Measurements from ENCODE around the gene BLM. TPM values are rescaled to one million over a fixed set of nuclear protein-coding genes. Genes with fewer than 3 reads are reported as not detected.

BLM gene
- polyA plus RNA-seq, 2 donors = 2.3 to 3.6 TPM

DNA sequence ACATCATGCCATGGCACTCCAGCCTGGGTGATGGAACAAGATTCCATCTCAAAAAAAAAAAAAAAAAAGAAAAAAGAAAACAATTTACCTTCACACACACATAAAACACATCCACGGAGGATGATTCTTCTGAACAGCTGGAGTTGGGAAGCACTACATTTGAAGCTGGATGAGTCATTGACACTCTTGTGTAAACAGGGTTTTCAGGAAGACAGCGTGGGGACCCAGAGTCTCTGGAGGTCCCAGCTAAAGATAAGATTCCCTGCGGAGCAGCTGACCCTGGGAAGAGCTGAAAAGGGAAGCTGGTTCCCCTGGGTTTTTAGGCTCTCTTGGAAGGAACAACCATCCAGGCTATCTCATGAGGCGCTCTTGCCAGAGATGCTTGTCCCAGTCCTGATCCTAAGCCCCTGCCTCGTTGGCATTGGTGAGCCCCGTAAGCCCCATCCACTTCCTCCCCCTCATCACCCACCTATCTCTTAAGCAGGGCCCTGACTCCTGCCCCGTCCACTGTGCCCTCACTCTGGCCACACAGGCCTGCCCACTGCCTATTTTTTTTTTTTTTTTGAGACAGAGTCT lies 119.2 kb downstream of the BLM start:
- Histone ChIP-seq H3K36me3 (ENCODE audit: control insufficient read depth in 2 of 2, insufficient read depth in 2 of 2, low read length in 1 of 2) (no peaks in the 10 kb centered on the region), H3K27me3 (ENCODE audit: control insufficient read depth in 1 of 2, insufficient read depth in 2 of 2, low read length in 2 of 2) (no peaks in the 10 kb centered on the region), H3K4me3 (ENCODE audit: low read depth in 1 of 2, low read length in 2 of 2) (no peak overlapping the region), H3K27ac (ENCODE audit: low read depth in 2 of 2, low read length in 1 of 2) (no peak overlapping the region), H3K4me1 (ENCODE audit: control insufficient read depth in 2 of 2, insufficient read depth in 2 of 2, low read length in 1 of 2) (peaks cover 5 to 8% of the 10 kb centered on the region in 2 donors), H3K9me3 (ENCODE audit: control insufficient read depth in 2 of 2, insufficient read depth in 1 of 2, low read depth in 1 of 2, low read length in 1 of 2) (no peaks in the 10 kb centered on the region)
- WGBS, 2 donors = 66 to 70% methylated on average over 7 of the region's 7 CpGs

DNA sequence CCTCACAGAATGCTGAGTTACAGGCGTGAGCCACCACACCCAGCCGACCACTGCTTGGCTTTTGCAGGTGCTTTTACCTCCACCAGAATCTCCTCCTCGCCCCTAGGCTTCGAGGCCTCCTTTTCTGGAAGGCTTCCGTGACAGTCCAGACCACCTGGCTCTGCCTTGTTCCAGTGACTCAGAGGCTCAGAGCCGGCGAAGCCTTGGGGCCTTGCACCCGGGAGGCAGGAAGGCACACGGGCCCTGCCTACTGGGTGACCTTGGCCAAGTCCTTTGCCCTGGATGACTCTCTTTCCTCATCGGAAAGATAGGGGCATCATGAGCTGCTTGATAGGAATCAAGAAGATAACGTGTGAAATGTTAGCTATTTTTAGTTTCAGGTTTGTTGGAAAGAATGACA lies 119.9 kb downstream of the BLM start:
- no peak overlapping the region for H3K27ac ChIP-seq (ENCODE audit: low read depth in 2 of 2, low read length in 1 of 2)
- H3K4me1 ChIP-seq (ENCODE audit: control insufficient read depth in 2 of 2, insufficient read depth in 2 of 2, low read length in 1 of 2) = peaks cover 5 to 8% of the 10 kb centered on the region in 2 donors
- no peaks in the 10 kb centered on the region for H3K36me3 ChIP-seq (ENCODE audit: control insufficient read depth in 2 of 2, insufficient read depth in 2 of 2, low read length in 1 of 2)
- no peak overlapping the region for H3K4me3 ChIP-seq (ENCODE audit: low read depth in 1 of 2, low read length in 2 of 2)
- no peaks in the 10 kb centered on the region for H3K27me3 ChIP-seq (ENCODE audit: control insufficient read depth in 1 of 2, insufficient read depth in 2 of 2, low read length in 2 of 2)
- H3K9me3 ChIP-seq (ENCODE audit: control insufficient read depth in 2 of 2, insufficient read depth in 1 of 2, low read depth in 1 of 2, low read length in 1 of 2) = no peaks in the 10 kb centered on the region
- 67 to 71% methylated on average over 11 of the region's 11 CpGs for WGBS, 2 donors

DNA sequence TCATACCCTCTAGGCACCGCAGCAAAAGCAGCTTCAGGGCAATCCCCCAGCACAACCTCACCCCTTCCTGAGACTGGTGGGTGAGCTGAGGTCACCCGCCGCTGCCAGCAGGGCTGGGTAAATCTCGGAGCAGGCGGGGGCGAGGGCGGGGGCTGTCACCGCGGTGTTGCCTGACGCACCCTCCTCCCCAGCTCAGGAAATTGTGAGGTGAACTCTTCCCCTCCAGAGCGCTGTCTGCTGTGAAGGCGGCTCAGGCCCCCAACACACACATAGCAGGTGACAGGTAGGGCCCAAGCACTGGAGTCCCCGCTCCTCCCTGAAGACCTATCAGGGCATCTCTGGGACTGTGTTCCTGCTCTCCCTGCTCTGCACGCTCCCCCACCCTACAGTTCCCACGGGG lies 121.0 kb downstream of the BLM start:
- Histone ChIP-seq H3K9me3 (ENCODE audit: control insufficient read depth in 2 of 2, insufficient read depth in 1 of 2, low read depth in 1 of 2, low read length in 1 of 2) (no peaks in the 10 kb centered on the region), H3K36me3 (ENCODE audit: control insufficient read depth in 2 of 2, insufficient read depth in 2 of 2, low read length in 1 of 2) (no peaks in the 10 kb centered on the region), H3K4me3 (ENCODE audit: low read depth in 1 of 2, low read length in 2 of 2) (no peak overlapping the region), H3K4me1 (ENCODE audit: control insufficient read depth in 2 of 2, insufficient read depth in 2 of 2, low read length in 1 of 2) (peaks cover 5 to 8% of the 10 kb centered on the region in 2 donors), H3K27me3 (ENCODE audit: control insufficient read depth in 1 of 2, insufficient read depth in 2 of 2, low read length in 2 of 2) (no peaks in the 10 kb centered on the region), H3K27ac (ENCODE audit: low read depth in 2 of 2, low read length in 1 of 2) (no peak overlapping the region)
- WGBS, 2 donors = 54 to 65% methylated on average over 15 of the region's 15 CpGs

DNA sequence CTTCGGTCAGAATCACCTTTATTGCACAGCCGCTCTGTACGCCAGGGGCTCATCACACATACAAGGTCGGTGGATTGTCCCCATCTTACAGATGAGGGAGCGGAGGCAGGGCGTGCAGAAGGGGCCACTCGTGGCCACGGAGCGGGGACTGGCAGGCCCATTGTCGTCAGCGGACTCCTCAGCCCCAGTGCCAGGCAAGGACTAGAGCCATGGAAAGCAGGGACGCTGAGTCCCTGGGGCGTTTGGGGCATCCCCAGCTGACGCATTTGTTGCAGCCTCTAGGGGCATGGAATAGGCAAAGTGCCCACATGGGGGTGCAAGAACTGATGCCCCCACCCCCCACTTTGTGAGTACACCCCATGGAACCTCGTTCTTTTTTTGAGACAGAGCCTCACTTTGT lies 121.4 kb downstream of the BLM start:
- 78 to 84% methylated on average over 15 of the region's 15 CpGs for WGBS, 2 donors
- no peaks in the 10 kb centered on the region for H3K9me3 ChIP-seq (ENCODE audit: control insufficient read depth in 2 of 2, insufficient read depth in 1 of 2, low read depth in 1 of 2, low read length in 1 of 2)
- no peaks in the 10 kb centered on the region for H3K27me3 ChIP-seq (ENCODE audit: control insufficient read depth in 1 of 2, insufficient read depth in 2 of 2, low read length in 2 of 2)
- H3K36me3 ChIP-seq (ENCODE audit: control insufficient read depth in 2 of 2, insufficient read depth in 2 of 2, low read length in 1 of 2) = no peaks in the 10 kb centered on the region
- H3K4me1 ChIP-seq (ENCODE audit: control insufficient read depth in 2 of 2, insufficient read depth in 2 of 2, low read length in 1 of 2) = peaks cover 5 to 8% of the 10 kb centered on the region in 2 donors
- H3K27ac ChIP-seq (ENCODE audit: low read depth in 2 of 2, low read length in 1 of 2) = no peak overlapping the region
- no peak overlapping the region for H3K4me3 ChIP-seq (ENCODE audit: low read depth in 1 of 2, low read length in 2 of 2)

GRCh38 chr15:90839187-90840071 lies 122.3 kb downstream of the BLM start:
- no peaks in the 10 kb centered on the region for H3K9me3 ChIP-seq (ENCODE audit: control insufficient read depth in 2 of 2, insufficient read depth in 1 of 2, low read depth in 1 of 2, low read length in 1 of 2)

DNA sequence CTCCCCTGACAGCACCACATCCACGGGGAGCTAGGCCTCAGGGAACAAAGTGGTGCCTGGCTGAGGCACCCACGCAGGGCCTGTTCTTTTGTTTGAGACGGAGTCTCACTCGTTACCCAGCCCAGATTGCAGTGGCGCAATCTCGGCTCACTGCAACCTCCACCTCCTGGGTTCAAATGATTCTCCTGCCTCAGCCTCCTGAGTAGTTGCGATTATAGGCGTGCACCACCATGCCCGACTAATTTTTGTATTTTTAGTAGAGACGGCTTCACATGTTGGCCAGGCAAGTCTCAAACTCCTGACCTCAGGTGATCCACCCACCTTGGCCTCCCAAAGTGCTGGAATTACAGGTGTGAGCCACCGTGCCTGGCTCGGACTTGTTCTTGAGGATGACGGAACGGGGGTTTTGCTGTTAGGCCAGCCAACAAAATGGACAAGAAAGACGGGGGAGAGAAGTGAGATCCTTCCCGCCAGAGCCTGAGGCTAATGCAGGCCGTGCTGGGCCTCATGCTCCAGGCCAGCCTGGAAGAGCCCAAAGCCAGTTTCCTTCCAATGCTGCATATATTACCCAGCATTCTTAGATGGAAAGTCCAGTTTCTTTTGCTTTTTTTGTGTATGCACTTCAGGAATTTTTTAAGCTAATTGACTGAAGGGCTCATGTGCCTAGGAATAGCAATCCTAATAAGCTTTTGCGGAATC lies 123.2 kb downstream of the BLM start:
- Histone ChIP-seq H3K4me3 (ENCODE audit: low read depth in 1 of 2, low read length in 2 of 2) (peak overlapping the region in 1 of 2 donors; percentile 7), H3K4me1 (ENCODE audit: control insufficient read depth in 2 of 2, insufficient read depth in 2 of 2, low read length in 1 of 2) (peaks cover 5 to 8% of the 10 kb centered on the region in 2 donors), H3K27ac (ENCODE audit: low read depth in 2 of 2, low read length in 1 of 2) (peak overlapping the region in 1 of 2 donors; percentile 77), H3K9me3 (ENCODE audit: control insufficient read depth in 2 of 2, insufficient read depth in 1 of 2, low read depth in 1 of 2, low read length in 1 of 2) (no peaks in the 10 kb centered on the region), H3K27me3 (ENCODE audit: control insufficient read depth in 1 of 2, insufficient read depth in 2 of 2, low read length in 2 of 2) (no peaks in the 10 kb centered on the region), H3K36me3 (ENCODE audit: control insufficient read depth in 2 of 2, insufficient read depth in 2 of 2, low read length in 1 of 2) (no peaks in the 10 kb centered on the region)
- 83 to 89% methylated on average over 18 of the region's 18 CpGs for WGBS, 2 donors

More at GRCh38 chr15:90839187-90840071, 122.3 kb downstream of the BLM start:
- no peaks in the 10 kb centered on the region for H3K36me3 ChIP-seq (ENCODE audit: control insufficient read depth in 2 of 2, insufficient read depth in 2 of 2, low read length in 1 of 2)
- WGBS, 2 donors = 38% methylated on average over 17 to 19 of the region's 19 CpGs
- peaks cover 5 to 8% of the 10 kb centered on the region in 2 donors for H3K4me1 ChIP-seq (ENCODE audit: control insufficient read depth in 2 of 2, insufficient read depth in 2 of 2, low read length in 1 of 2)
- H3K27ac ChIP-seq (ENCODE audit: low read depth in 2 of 2, low read length in 1 of 2) = peak overlapping the region in 1 of 2 donors; percentile 77
- H3K4me3 ChIP-seq (ENCODE audit: low read depth in 1 of 2, low read length in 2 of 2) = peak overlapping the region in 1 of 2 donors; percentile 7
- H3K27me3 ChIP-seq (ENCODE audit: control insufficient read depth in 1 of 2, insufficient read depth in 2 of 2, low read length in 2 of 2) = no peaks in the 10 kb centered on the region

DNA sequence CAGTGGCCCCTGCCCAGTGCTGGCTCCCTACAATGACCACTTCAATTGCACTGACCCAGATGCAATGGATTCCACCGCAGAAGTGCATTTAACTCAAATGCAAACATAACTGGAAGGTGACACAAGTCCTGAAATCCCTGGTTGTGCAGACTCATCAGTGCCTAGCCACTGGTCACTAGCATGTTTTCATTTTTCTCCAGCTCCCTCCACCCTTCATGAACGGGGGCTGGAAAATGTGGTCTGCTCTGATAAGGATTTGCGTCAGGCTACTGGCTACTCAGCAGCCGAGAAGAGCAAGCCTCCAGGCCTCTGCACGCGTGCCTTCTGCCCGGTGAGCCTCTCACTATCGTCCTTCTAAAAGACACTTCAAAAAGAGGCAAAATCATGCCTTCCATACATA lies 123.8 kb downstream of the BLM start:
- Histone ChIP-seq H3K27ac (ENCODE audit: low read depth in 2 of 2, low read length in 1 of 2) (no peak overlapping the region), H3K4me3 (ENCODE audit: low read depth in 1 of 2, low read length in 2 of 2) (no peak overlapping the region), H3K36me3 (ENCODE audit: control insufficient read depth in 2 of 2, insufficient read depth in 2 of 2, low read length in 1 of 2) (no peaks in the 10 kb centered on the region), H3K9me3 (ENCODE audit: control insufficient read depth in 2 of 2, insufficient read depth in 1 of 2, low read depth in 1 of 2, low read length in 1 of 2) (no peaks in the 10 kb centered on the region), H3K27me3 (ENCODE audit: control insufficient read depth in 1 of 2, insufficient read depth in 2 of 2, low read length in 2 of 2) (no peaks in the 10 kb centered on the region), H3K4me1 (ENCODE audit: control insufficient read depth in 2 of 2, insufficient read depth in 2 of 2, low read length in 1 of 2) (peaks cover 5 to 8% of the 10 kb centered on the region in 2 donors)
- 87 to 94% methylated on average over 8 of the region's 8 CpGs for WGBS, 2 donors

DNA sequence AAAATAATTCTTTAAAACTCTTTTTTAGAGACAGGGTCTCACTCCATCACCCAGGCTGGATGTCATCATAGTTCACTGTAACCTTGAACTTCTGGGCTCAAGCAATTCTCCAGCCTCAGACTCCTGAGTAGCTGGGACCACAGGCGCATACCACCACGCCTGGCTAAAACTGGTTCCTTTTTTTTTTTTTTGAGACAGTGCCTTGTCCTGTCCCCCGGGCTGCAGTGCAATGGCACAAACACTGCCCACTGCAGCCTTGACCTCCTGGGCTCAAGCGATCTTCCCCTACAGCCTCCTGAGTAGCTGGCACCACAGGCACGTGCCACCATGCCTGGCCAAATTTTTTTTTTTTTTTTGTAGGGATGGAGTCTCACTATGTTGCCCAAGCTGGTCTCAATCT lies 127.5 kb downstream of the BLM start:
- no peaks in the 10 kb centered on the region for H3K36me3 ChIP-seq (ENCODE audit: control insufficient read depth in 2 of 2, insufficient read depth in 2 of 2, low read length in 1 of 2)
- no peaks in the 10 kb centered on the region for H3K27me3 ChIP-seq (ENCODE audit: control insufficient read depth in 1 of 2, insufficient read depth in 2 of 2, low read length in 2 of 2)
- 82 to 85% methylated on average over 5 of the region's 5 CpGs for WGBS, 2 donors
- H3K27ac ChIP-seq (ENCODE audit: low read depth in 2 of 2, low read length in 1 of 2) = no peak overlapping the region
- H3K9me3 ChIP-seq (ENCODE audit: control insufficient read depth in 2 of 2, insufficient read depth in 1 of 2, low read depth in 1 of 2, low read length in 1 of 2) = no peaks in the 10 kb centered on the region
- H3K4me3 ChIP-seq (ENCODE audit: low read depth in 1 of 2, low read length in 2 of 2) = no peak overlapping the region
- H3K4me1 ChIP-seq (ENCODE audit: control insufficient read depth in 2 of 2, insufficient read depth in 2 of 2, low read length in 1 of 2) = peaks cover 2% of the 10 kb centered on the region in 2 donors

DNA sequence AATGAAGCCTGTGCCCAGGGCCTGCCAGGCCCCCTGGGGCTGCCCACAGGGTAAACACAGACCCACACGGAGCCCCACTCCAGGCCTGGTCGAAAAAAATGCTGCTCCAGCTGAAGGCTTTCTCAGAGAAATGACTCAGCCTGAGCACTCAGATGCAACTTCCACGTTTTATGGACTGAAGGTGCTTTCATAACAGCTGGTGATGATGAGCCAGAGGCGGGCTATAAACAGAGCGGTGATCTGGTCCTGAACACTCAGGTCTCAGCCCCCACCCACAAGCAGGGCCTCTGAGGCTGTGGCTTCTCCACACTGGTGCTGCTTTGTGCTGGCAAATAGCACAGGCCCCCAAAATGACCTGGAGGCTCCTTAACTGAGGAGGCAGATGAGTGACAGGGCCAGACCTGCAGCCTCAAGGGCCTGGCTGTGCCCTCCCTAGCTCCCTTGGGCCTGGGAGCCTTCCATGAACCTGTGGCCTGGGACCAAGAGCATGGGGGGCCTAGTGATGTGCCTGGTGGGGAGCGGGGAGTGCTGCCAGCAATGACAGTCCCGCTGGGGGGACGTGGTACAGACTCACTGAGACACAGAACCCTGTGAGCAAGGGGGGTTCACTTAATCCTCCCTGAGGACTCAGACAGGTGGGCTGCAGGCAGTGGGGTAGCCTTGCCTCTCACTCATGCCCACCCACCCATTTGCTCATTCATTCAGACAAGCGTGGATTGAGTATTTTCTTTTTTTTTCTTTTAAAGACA lies 128.2 kb downstream of the BLM start:
- no peak overlapping the region for H3K27ac ChIP-seq (ENCODE audit: low read depth in 2 of 2, low read length in 1 of 2)
- 66 to 75% methylated on average over 9 of the region's 9 CpGs for WGBS, 2 donors
- no peaks in the 10 kb centered on the region for H3K36me3 ChIP-seq (ENCODE audit: control insufficient read depth in 2 of 2, insufficient read depth in 2 of 2, low read length in 1 of 2)
- no peaks in the 10 kb centered on the region for H3K27me3 ChIP-seq (ENCODE audit: control insufficient read depth in 1 of 2, insufficient read depth in 2 of 2, low read length in 2 of 2)
- no peaks in the 10 kb centered on the region for H3K9me3 ChIP-seq (ENCODE audit: control insufficient read depth in 2 of 2, insufficient read depth in 1 of 2, low read depth in 1 of 2, low read length in 1 of 2)
- H3K4me1 ChIP-seq (ENCODE audit: control insufficient read depth in 2 of 2, insufficient read depth in 2 of 2, low read length in 1 of 2) = no peaks in the 10 kb centered on the region
- H3K4me3 ChIP-seq (ENCODE audit: low read depth in 1 of 2, low read length in 2 of 2) = no peak overlapping the region

Measured in esophagus (tissue), 2 donors.